ENCODE results near the gene RHOB.

- TF ChIP-seq CTCF (IDR thresholded peaks at IDR 0.05; ENCODE audit: low read depth, low read length, poor library complexity, severe bottlenecking) (no peak), EZH2phosphoT487 (IDR thresholded peaks at IDR 0.05; ENCODE audit: borderline replicate concordance, low read length) (no peak)
Measured at GRCh38 chr2:20487030-20487391, 40.1 kb downstream of the RHOB start.
